Stimulated activated CD4-positive, alpha-beta T cell treated with anti-CD3 and anti-CD28 coated beads, Interleukin-15, amount 100 ng/mL, for 48 hours (primary cell): ENCODE results near the gene IQCE.

Experiments
- DNase-seq, 2 donors: peaks; one replicate each; pipeline ENCODE4 v3.0.0-alpha.2; 2020; ENCODE audit warnings: low read depth in 2 of 2

The IQCE gene

GRCh38 chr7:2633538-2634266 is 74.9 kb downstream of the IQCE start:
- peak in 1 of 2 donors; percentile 40 for DNase-seq

DNA sequence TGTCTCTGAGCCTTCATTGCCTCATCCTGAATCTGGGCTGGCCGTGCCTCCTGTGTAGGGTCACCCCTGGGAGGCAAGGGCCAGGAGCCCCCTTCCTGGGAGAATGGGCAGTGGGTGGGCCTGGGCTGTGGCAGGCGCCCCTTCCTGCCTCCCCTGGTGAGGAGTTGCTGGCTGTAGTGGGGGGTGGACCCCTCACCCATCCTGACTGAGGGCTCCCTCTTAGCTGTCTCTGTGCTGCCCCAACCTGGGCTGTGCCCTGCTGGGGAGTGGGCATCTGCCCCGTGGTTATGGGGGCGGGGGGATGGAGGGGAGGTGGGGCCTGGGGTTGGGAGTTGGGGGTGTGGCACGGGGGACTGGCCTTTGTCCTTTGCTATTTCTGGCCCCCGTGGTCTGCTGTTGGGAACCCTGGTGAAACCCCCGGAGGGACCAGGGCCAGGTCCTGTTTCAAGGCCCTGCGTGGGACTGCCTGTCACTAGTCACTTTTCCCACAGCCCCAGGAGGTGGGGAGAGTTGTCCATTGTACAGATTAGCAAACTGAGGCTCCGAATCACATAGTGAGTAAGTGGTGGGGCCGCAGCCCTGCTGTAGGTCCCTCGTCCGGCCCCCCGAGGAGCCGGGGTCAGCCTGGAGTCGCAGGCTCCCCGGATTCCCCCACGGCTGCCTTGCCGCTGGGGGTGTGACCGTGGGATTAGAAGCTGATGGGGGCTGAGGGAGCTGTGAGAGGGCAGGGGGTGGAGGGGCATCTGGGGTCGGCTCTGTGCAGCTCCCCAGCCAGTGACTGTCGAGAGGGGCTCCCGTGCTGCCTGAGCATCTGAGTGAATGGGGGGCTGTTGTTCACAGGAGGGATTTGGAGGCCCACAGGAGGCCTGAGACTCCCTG is 75.7 kb downstream of the IQCE start:
- no peak for DNase-seq

DNA sequence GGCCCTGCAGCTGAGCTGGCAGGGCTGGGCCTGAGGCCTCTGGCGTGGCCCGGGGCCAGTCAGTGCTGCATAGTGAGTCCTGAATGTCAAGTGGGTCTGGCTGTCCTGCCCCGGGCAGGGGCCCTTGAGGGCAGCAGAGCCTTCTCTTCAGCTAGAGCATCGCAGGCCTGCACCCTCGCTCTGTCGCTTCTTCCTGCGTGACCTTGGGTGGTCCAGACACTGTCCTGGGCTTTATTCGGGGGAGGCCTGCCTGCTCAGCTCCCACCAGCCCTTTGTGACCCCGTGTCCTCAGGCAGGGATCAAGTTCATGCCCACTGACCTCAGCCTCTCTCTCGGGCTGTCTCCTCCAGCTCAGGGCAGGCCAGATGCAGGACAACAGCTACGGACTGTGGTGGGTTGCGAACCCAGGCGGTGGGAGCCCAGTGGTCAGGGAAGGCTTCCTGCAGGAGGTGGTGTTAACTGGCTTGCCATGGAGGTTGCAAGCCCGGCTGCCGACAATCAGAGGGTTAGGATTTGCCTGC is 76.4 kb downstream of the IQCE start:
- DNase-seq: no peak

- DNase-seq: no peak
Measured at GRCh38 chr7:2635810-2636701, 77.3 kb downstream of the IQCE start.

- no peak for DNase-seq
Measured at GRCh38 chr7:2637066-2637471, 78.3 kb downstream of the IQCE start.

DNA sequence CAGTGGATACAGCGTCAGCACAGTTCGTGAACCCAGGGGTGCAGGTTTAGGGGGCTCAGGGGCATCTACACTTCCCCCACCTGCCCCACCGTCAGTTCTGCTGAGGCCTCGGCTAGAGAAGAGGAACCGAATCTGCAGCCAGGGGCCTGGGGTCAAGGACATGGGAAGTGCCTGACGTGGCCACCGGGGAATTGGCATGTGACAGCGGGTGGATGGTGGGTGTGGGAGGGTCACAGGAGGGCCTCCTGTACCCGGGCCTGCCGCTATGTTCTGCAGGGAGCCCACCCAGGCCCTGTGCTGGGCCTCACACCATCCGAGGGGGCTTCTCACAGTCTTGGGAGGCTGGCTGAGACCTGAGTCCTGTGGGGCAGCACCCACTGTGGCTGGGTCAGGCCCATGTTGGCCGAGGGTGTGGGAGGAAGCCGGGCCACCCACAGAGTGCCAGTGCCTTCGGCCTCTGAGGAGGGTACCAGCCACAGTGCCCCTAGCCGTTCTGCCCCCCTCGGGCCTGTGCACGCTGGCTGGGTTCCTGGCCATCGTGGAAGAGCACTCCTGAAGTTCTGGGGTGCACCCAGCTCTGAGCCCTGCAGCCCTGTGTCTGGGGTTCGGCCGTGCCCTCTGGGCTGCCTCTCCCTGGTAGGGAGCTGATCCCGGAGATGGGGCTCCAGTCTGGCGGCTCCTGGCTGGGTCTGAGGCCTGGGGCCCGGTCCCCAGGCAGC is 78.9 kb downstream of the IQCE start:
- no peak for DNase-seq

DNA sequence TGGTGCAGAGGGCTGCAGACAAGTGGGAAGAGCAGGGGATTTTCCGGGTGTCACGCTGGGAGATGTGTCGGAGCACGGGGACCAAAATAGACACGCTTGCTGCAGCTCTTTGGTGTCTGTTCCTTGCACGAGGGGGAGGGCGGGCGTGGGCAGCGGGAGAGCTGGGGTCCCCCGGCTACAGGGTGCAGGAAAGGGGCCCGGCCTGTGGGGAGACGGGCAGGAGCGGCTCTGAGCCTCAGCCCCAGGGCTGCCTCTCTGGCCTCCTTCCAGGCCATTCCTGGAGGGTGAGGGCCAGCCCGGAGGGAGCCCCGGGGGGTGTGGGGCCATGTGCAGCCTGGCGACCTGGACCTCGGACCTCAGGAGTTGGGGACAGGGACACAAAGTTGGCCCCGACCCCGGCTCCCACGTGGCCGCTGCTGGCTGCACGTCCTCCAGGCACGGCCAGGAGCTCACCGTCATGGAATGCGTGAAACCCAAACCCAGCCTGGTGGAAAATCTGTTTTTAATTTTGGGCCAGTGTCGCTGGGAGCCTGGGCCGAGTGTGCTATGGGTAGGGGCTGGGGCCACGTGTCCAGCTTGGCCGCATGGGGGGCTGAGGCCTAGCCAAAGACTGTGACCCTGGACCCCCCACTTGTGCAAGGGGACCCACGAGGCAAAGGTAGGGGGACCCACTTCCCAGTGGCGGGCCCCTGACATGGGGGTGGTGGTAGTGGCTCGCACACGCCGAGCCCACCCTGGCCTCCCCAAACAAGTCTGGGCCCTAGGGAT is 79.6 kb downstream of the IQCE start:
- no peak for DNase-seq

DNA sequence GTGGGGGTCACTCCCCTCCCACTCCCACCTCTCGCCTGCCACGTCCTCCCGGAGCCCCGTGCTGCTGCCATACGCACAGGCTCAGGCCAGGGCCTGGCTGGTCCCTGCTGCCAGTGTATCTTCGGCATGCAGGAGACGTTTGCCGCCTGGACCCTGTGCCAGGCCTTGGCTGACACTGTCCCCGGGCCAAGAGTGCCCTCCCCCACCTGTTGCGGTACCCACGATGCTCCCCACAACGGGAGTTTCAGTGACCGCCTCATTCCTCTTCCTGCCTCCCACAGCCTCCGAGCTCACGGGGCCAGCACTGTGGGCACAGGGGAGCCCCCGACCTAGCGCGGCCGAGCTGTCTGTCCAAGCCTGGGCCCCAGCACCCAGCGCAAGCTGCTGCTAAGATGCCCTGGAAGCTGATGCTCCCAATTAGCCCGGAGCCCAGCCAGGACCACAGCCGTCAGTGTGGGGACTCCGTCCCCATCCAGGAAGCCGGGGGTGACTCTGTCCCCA is 80.5 kb downstream of the IQCE start:
- DNase-seq: no peak

DNA sequence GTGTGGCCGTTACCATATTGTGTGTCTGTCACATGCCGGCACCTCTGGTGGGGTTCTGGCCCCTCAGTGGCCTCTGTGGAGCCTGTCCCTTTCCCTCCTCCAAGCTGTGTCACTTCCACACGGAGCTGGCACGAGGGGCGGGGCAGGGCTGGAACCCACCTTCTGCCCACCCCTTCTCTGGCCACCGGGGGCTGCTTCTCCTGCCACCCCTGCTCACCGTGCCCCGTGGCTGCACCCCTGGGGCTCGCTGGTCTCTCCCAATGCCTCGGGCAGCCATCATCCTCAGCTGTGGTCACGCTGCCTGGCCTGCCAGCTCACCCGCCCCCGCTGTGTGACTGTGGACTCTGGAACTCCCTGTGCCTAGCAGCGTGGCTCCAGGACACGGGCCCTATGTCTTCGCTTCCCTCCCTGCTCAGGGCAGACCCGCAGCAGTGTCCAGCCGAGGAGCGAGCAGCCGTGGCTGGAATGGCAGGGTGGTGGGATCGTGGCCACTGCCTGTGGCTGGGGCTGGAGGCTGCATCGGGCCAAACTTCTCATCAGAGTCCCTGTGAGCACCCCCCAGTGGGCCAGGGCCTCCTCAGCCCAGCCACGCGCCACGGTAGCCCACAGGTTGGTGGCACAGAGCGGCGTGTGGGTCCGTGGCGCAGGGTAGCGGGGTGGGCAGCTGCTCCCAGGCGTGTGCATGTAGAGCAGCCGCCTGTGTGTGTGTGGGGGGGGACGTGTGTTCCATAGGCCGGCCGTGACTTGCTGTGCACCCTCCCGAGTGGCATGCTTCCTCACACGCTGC is 81.1 kb downstream of the IQCE start:
- no peak for DNase-seq

GRCh38 chr7:2640482-2640830 is 81.7 kb downstream of the IQCE start:
- DNase-seq: no peak

GRCh38 chr7:2640846-2641316 is 82.1 kb downstream of the IQCE start:
- no peak for DNase-seq

DNA sequence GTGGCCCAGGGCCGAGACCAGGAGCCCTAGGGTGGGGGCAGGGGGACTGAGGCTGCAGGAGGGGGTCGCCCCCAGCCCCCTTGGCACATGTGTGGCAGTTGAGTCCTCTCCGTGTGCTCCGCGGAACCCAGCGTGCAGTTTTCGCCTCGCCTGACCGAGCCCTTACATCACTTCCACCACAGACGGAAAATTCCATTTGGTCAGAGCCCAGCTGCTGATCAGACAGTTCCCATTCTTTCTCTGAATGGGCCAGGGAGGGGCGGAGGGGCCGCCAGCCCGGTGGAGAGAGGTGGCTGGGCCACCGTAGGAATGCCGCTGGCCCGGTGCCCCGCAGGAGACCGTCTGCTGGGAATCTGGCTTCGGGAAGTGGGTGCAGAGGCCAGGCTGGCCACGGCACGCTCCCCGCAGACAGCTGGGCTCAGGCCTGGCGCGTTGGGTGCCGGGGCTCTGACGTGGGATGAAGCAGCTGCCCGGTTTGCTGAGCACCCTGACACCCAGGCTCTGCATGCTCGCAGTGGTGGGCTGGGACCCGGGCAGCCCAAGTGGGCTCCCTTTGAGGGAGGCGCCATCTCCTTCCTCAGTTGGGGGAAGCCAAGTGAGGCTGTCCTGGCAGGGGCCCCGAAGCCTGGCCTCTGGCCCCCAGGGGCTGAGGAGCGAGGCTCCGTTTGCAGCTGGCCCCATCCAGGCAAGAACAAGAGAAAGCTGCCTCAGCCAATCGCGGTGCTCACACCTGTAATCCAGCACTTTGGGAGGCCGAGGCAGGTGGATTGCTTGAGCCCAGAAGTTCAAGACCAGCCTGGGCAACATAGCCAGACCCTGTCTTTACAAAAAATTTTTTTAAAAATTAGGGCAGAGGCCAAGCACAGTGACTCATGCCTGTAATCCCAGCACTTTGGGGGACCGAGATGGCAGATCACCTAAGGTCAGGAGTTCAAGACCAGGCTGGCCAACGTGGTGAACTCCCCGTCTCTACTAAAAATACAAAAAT is 82.9 kb downstream of the IQCE start:
- no peak for DNase-seq

DNA sequence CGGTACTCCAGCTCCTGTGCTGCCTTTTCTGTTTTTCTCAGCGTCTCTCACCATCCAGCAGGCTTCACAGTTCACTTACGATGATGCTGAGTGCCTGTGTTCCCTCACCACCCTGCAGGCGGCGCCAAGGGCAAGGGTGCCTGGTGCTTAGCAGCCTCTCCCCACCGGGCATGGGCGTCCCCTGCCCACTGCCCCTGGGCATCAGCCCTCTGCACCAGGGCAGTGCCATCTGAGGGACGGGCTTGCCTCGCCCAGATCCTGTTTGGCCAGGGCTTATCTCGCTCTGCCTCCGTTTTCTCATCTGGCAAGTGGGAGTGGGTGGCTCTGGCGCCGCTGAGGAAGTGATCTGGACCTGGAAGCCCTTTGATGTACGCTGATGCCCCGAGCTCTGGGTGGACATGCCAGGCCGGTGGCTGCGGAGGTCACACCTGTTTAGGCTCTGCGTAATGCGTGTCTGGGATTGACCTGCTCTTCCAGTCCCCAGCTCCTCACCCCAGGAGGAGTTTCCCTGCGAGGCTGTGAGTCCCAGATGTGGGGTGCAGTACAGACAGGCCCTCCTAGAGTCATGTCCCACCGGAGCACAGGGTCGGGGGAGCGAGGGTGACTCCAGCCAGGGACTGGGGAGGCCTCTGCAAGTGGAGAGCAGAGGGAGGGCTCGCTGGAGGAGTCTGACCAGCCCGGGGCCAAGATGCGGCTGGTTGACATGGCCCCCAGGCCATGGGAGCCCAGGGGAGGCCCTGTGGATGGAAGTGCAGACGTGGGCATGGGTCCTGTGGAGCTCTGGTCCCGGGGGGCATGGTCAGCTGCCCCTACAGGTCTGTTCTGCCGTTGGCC is 84.8 kb downstream of the IQCE start:
- no peak for DNase-seq

- DNase-seq: no peak
Measured at GRCh38 chr7:2644220-2644561, 85.4 kb downstream of the IQCE start.

- DNase-seq: no peak
Measured at GRCh38 chr7:2644562-2645273, 85.9 kb downstream of the IQCE start.

GRCh38 chr7:2645274-2645868 is 86.6 kb downstream of the IQCE start:
- DNase-seq: no peak
